H1 (cell line): ENCODE results near the gene ZBTB20. TPM values are rescaled to one million over a fixed set of nuclear protein-coding genes. Genes with fewer than 3 reads are reported as not detected.

Experiments
- CTCF ChIA-PET: fragments of 300-600 bp; sonication (Branson Sonifier 250); formaldehyde crosslinking; loops from one replicate; lab custom pipeline; 2021; ENCODE audit not compliant: partially characterized antibody; lab: Charles Lee
- POLR2A ChIA-PET: fragments of 300-600 bp; sonication (Branson Sonifier 250); formaldehyde crosslinking; loops from one replicate; lab custom pipeline; 2021; ENCODE audit warnings: inconsistent platforms; ENCODE audit not compliant: partially characterized antibody; lab: Charles Lee
- DNase-seq, 2 experiments: peaks; one replicate each; pipeline versions ENCODE4 v3.0.0 to v3.0.0-alpha.2; 2010 to 2022; ENCODE audit warnings: low spot score in 2 of 2, low read depth in 1 of 2, mixed read lengths in 1 of 2
- FAIRE-seq: peaks from 2 replicates; lab custom pipeline; 2011; peaks lifted over from hg19 to GRCh38; lab: Jason Lieb, UNC
- H2AFZ ChIP-seq: 2 replicates; pipeline ENCODE4 v1.8.1; 2012; ENCODE audit warnings: low read length, inconsistent platforms
- H2AK5ac ChIP-seq: 2 replicates; pipeline ENCODE4 v1.6.1; 2013; ENCODE audit warnings: low read depth, low read length
- H2BK120ac ChIP-seq: replicated peaks from 2 replicates; pipeline ENCODE3; 2013; ENCODE audit warnings: low read depth, low read length, inconsistent platforms
- H2BK12ac ChIP-seq: 2 replicates; pipeline ENCODE4 v1.6.1; 2013; ENCODE audit warnings: low read depth, low read length
- H2BK15ac ChIP-seq: 2 replicates; pipeline ENCODE4 v1.6.1; 2013; ENCODE audit warnings: low read length
- H2BK20ac ChIP-seq: 2 replicates; pipeline ENCODE4 v1.6.1; 2013; ENCODE audit warnings: low read length
- H2BK5ac ChIP-seq: 2 replicates; pipeline ENCODE4 v1.6.1; 2013; ENCODE audit warnings: low read depth, low read length
- H3K14ac ChIP-seq: 2 replicates; pipeline ENCODE4 v1.6.1; 2013; ENCODE audit warnings: inconsistent platforms; ENCODE audit not compliant: insufficient read length
- H3K18ac ChIP-seq: 2 replicates; pipeline ENCODE4 v1.6.1; 2013; ENCODE audit warnings: low read length; ENCODE audit errors: extremely low read depth
- H3K23ac ChIP-seq: 2 replicates; pipeline ENCODE4 v1.6.1; 2013; ENCODE audit warnings: inconsistent platforms; ENCODE audit not compliant: insufficient read length
- H3K23me2 ChIP-seq: 2 replicates; pipeline ENCODE4 v1.6.1; 2013; ENCODE audit warnings: low read depth, low read length
- H3K27ac ChIP-seq: 2 replicates; pipeline ENCODE4 v1.6.1; 2011; ENCODE audit warnings: low read depth, low read length, inconsistent platforms
- H3K27me3 ChIP-seq, 4 experiments: replicated peaks in 1 of 4; 1 replicate in 1 of 4; 2 replicates in 3 of 4; pipeline versions ENCODE4 v1.6.1 to v1.8.1; 2011 to 2013; ENCODE audit warnings: low read length in 3 of 4, mild to moderate bottlenecking in 3 of 4, inconsistent platforms in 2 of 4, mixed read lengths in 2 of 4, moderate library complexity in 1 of 4; ENCODE audit not compliant: control insufficient read depth in 3 of 4, insufficient read depth in 3 of 4; ENCODE audit errors: extremely low read depth in 1 of 4
- H3K36me3 ChIP-seq, 4 experiments: 2 replicates each; pipeline versions ENCODE4 v1.6.1 to v1.8.1; 2011 to 2013; ENCODE audit warnings: mild to moderate bottlenecking in 4 of 4, low read length in 3 of 4, moderate library complexity in 2 of 4, control low read depth in 1 of 4, inconsistent platforms in 1 of 4; ENCODE audit not compliant: insufficient read depth in 4 of 4, control insufficient read depth in 2 of 4
- H3K4ac ChIP-seq: replicated peaks from 2 replicates; pipeline ENCODE3; 2013; ENCODE audit warnings: low read length, low read depth, mixed read lengths, inconsistent platforms; ENCODE audit not compliant: insufficient read length
- H3K4me1 ChIP-seq, 4 experiments: replicated peaks in 1 of 4; 1 replicate in 1 of 4; 2 replicates in 3 of 4; pipeline versions ENCODE4 v1.6.1 to v1.8.1; 2011 to 2013; ENCODE audit warnings: low read length in 3 of 4, inconsistent platforms in 2 of 4, mixed read lengths in 1 of 4; ENCODE audit not compliant: insufficient read depth in 4 of 4, control insufficient read depth in 3 of 4
- H3K4me2 ChIP-seq, 2 experiments: 2 replicates each; pipeline versions ENCODE4 v1.6.1 to v1.8.1; 2011 to 2013; ENCODE audit warnings: low read depth in 2 of 2, low read length in 2 of 2, control low read depth in 1 of 2, inconsistent platforms in 1 of 2, mild to moderate bottlenecking in 1 of 2; ENCODE audit not compliant: insufficient read depth in 1 of 2
- H3K4me3 ChIP-seq, 4 experiments: fragments of 200-600, 300-600 bp in 1 of 4; sonication (generic), shearing (Covaris generic), sonication (Bioruptor Twin) in 1 of 4; 2 replicates each; pipeline versions ENCODE4 v1.5.1 to v1.8.1; 2011 to 2016; ENCODE audit warnings: low read length in 4 of 4, low read depth in 3 of 4, control low read depth in 2 of 4, inconsistent platforms in 2 of 4, mild to moderate bottlenecking in 2 of 4, mixed read lengths in 1 of 4, moderate library complexity in 1 of 4; ENCODE audit not compliant: insufficient read depth in 2 of 4; ENCODE audit errors: extremely low read depth in 1 of 4
- H3K56ac ChIP-seq: replicated peaks from 2 replicates; pipeline ENCODE3; 2013; ENCODE audit warnings: low read depth, mild to moderate bottlenecking, mixed read lengths, low read length, inconsistent platforms; ENCODE audit not compliant: insufficient read length
- H3K79me1 ChIP-seq: 2 replicates; pipeline ENCODE4 v1.6.1; 2013; ENCODE audit warnings: low read depth, low read length, control low read depth
- H3K79me2 ChIP-seq, 2 experiments: 2 replicates each; pipeline versions ENCODE4 v1.6.1 to v1.8.1; 2012 to 2013; ENCODE audit warnings: low read length in 2 of 2, mild to moderate bottlenecking in 2 of 2, inconsistent platforms in 1 of 2; ENCODE audit not compliant: insufficient read depth in 2 of 2, control insufficient read depth in 1 of 2
- H3K9ac ChIP-seq, 4 experiments: replicated peaks in 1 of 4; 1 replicate in 1 of 4; 2 replicates in 3 of 4; pipeline versions ENCODE4 v1.6.1 to v1.8.1; 2011 to 2013; ENCODE audit warnings: low read depth in 3 of 4, low read length in 3 of 4, control low read depth in 2 of 4, mild to moderate bottlenecking in 2 of 4, moderate library complexity in 2 of 4, inconsistent platforms in 1 of 4; ENCODE audit errors: extremely low read depth in 1 of 4
- H3K9me3 ChIP-seq, 2 experiments: 2 replicates each; pipeline versions ENCODE4 v1.6.1 to v1.8.1; 2012 to 2013; ENCODE audit warnings: mild to moderate bottlenecking in 2 of 2, moderate library complexity in 2 of 2, control low read depth in 1 of 2, inconsistent platforms in 1 of 2, low read depth in 1 of 2, low read length in 1 of 2, mixed read lengths in 1 of 2; ENCODE audit not compliant: insufficient read depth in 2 of 2
- H4K20me1 ChIP-seq, 2 experiments: replicated peaks in 1 of 2; 2 replicates each; pipeline versions ENCODE3 to v1.8.1; 2011 to 2013; ENCODE audit warnings: inconsistent platforms in 2 of 2, low read length in 2 of 2, mild to moderate bottlenecking in 1 of 2; ENCODE audit not compliant: insufficient read depth in 2 of 2, control insufficient read depth in 1 of 2
- H4K5ac ChIP-seq: 2 replicates; pipeline ENCODE4 v1.6.1; 2013; ENCODE audit warnings: low read length, low read depth, mixed read lengths, inconsistent platforms; ENCODE audit not compliant: insufficient read length
- H4K8ac ChIP-seq: 2 replicates; pipeline ENCODE4 v1.8.0; 2013; ENCODE audit warnings: mild to moderate bottlenecking, moderate library complexity, low read length, inconsistent platforms; ENCODE audit not compliant: insufficient read depth; ENCODE audit errors: extremely low read depth
- H4K91ac ChIP-seq: replicated peaks from 2 replicates; pipeline ENCODE3; 2013; ENCODE audit warnings: low read length, mixed read lengths, inconsistent platforms; ENCODE audit not compliant: insufficient read length
- ATF3 ChIP-seq: IDR thresholded peaks from 2 replicates; pipeline ENCODE4 v1.6.1; 2011; ENCODE audit warnings: low read depth, mild to moderate bottlenecking, low read length; ENCODE audit not compliant: insufficient read depth
- CEBPB ChIP-seq: IDR thresholded peaks from 2 replicates; pipeline ENCODE4 v1.6.1; 2012; ENCODE audit warnings: low read depth, low read length
- CREB1 ChIP-seq: IDR thresholded peaks from 2 replicates; pipeline ENCODE4 v1.6.1; 2012; ENCODE audit warnings: inconsistent platforms
- EZH2 ChIP-seq: fragments of 200-600 bp; sonication (generic); IDR thresholded peaks from 2 replicates; pipeline ENCODE4 v1.7.1; 2012; ENCODE audit warnings: low read depth, mild to moderate bottlenecking, moderate library complexity, low read length, inconsistent platforms; ENCODE audit not compliant: severe bottlenecking
- FOSL1 ChIP-seq: IDR thresholded peaks from 2 replicates; pipeline ENCODE4 v1.6.1; 2011; ENCODE audit warnings: mild to moderate bottlenecking, low read depth, low read length, moderate library complexity; ENCODE audit not compliant: insufficient read depth
- GABPA ChIP-seq: IDR thresholded peaks from 2 replicates; pipeline ENCODE4 v1.6.1; 2011; ENCODE audit warnings: mild to moderate bottlenecking, low read length, moderate library complexity, borderline replicate concordance; ENCODE audit not compliant: insufficient read depth
- GTF2F1 ChIP-seq: IDR thresholded peaks from 2 replicates; pipeline ENCODE4 v1.6.1; 2012; ENCODE audit warnings: low read depth, low read length, improper control_type of control experiment, borderline replicate concordance
- KDM5A ChIP-seq: fragments of 200-600 bp; IDR thresholded peaks from 2 replicates; pipeline ENCODE4 v1.7.1; 2012; ENCODE audit warnings: mild to moderate bottlenecking, low read length, inconsistent platforms, mixed read lengths
- NANOG ChIP-seq: IDR thresholded peaks from 2 replicates; pipeline ENCODE4 v1.6.1; 2011; ENCODE audit warnings: low read length, low read depth, mild to moderate bottlenecking, inconsistent platforms; ENCODE audit not compliant: insufficient read depth, poor library complexity, severe bottlenecking
- POLR2AphosphoS5 ChIP-seq: IDR thresholded peaks from 2 replicates; pipeline ENCODE4 v1.6.1; 2011; ENCODE audit warnings: low read depth, low read length
- SIRT6 ChIP-seq: IDR thresholded peaks from one replicate; pipeline ENCODE4 v1.7.1; 2012; ENCODE audit warnings: low read length, inconsistent platforms
- SP1 ChIP-seq: IDR thresholded peaks from 2 replicates; pipeline ENCODE4 v1.6.1; 2011; ENCODE audit warnings: low read depth, low read length
- USF2 ChIP-seq: IDR thresholded peaks from 2 replicates; pipeline ENCODE4 v1.6.1; 2011; ENCODE audit warnings: low read length, improper control_type of control experiment
- WGBS, 2 experiments: shearing (Covaris generic) in 1 of 2; methylation state at CpG; one replicate each; pipeline versions ENCODE4 v1.1.6 to v1.1.7; 2013 to 2015; ENCODE audit warnings: low lambda C conversion rate in 2 of 2, mixed read lengths in 2 of 2, inconsistent platforms in 1 of 2, low coverage in 1 of 2, missing lambda C conversion rate in 1 of 2; ENCODE audit not compliant: insufficient replicate concordance in 2 of 2, insufficient coverage in 1 of 2, insufficient read length in 1 of 2; ENCODE audit errors: extremely low coverage in 1 of 2, missing lambda C conversion rate in 1 of 2; 5-methylcytosine and 5-hydroxymethylcytosine counted together
- polyA plus RNA-seq, 7 experiments: library from polyadenylated mRNA; depleted of rRNA in 3 of 7; stranded (reverse) in 5 of 7; unstranded in 2 of 7; fragments of >200 nt in 5 of 7; fragments of 200-250 nt in 2 of 7; gene quantifications; 1 replicate in 5 of 7; 2 replicates in 1 of 7; 4 replicates in 1 of 7; pipeline versions ENCODE4 v1.2.1 to v1.2.3, GENCODE V29; 2011 to 2013; ENCODE audit warnings: missing spikeins in 2 of 7, mixed read lengths in 2 of 7
- total RNA-seq: library from RNA; stranded (reverse); fragmentation: NEBNext Ultra II Directional; extraction: Animal tissue kit (Norgen Biotek cat#: 25700); gene quantifications from 2 replicates; pipeline ENCODE4 v1.2.1, GENCODE V29; 2021

Gene ZBTB20
- total and polyA plus RNA-seq, 2 of the 8 experiments (the other 6 are each of a cell fraction or from before 2014, with no cell fraction given): 0.35 to 1.3 TPM

GRCh38 chr3:115022835-115023398, 124.2 kb downstream of the ZBTB20 start:
- H2BK5ac ChIP-seq: no peak overlapping the region
- H3K27me3 ChIP-seq: no peaks in the 10 kb centered on the region
- no peak for FAIRE-seq
- no peaks in the 10 kb centered on the region for H3K79me1 ChIP-seq
- no peaks in the 10 kb centered on the region for H4K20me1 ChIP-seq
- H3K18ac ChIP-seq: no peak overlapping the region
- H2BK120ac ChIP-seq: no peak overlapping the region
- H2AFZ ChIP-seq: no peak overlapping the region
- H4K91ac ChIP-seq: no peak overlapping the region
- no peaks in the 10 kb centered on the region for H3K79me2 ChIP-seq
- H2AK5ac ChIP-seq: no peak overlapping the region
- H3K9me3 ChIP-seq: no peaks in the 10 kb centered on the region
- no peak overlapping the region for H2BK20ac ChIP-seq
- no peak overlapping the region for H2BK12ac ChIP-seq
- H3K9ac ChIP-seq: no peak overlapping the region
- H3K4me2 ChIP-seq: no peak overlapping the region
- no peak overlapping the region for H3K4ac ChIP-seq
- H2BK15ac ChIP-seq: no peak overlapping the region
- H3K23ac ChIP-seq: no peak overlapping the region
- no peaks in the 10 kb centered on the region for H3K23me2 ChIP-seq
- 81% methylated on average over 1 of the region's 1 CpG; no CpG with 5 or more reads in 1 of the 2 experiments for WGBS, 2 experiments
- no peak overlapping the region for H4K5ac ChIP-seq
- H3K4me3 ChIP-seq: no peak overlapping the region
- no peak overlapping the region for H3K27ac ChIP-seq
- ChIA-PET POLR2A (no interaction called here), CTCF (no interaction called here)
- H3K14ac ChIP-seq: no peak overlapping the region
- H3K36me3 ChIP-seq: no peaks in the 10 kb centered on the region
- no peak for DNase-seq
- H3K56ac ChIP-seq: no peak overlapping the region
- no peak overlapping the region for H4K8ac ChIP-seq
- no peaks in the 10 kb centered on the region for H3K4me1 ChIP-seq
- TF ChIP-seq SP1 (no peak), POLR2AphosphoS5 (no peak), GABPA (no peak), USF2 (no peak), FOSL1 (no peak), ATF3 (no peak), CREB1 (no peak), EZH2 (no peak), CEBPB (no peak), NANOG (no peak), GTF2F1 (no peak), SIRT6 (no peak), KDM5A (no peak)
